IMR-90 (cell line): Measurements from ENCODE around the gene SEMG2.

Experiments used
- FOS ChIP-seq: fragments of 150-350 bp; IDR thresholded peaks from 2 replicates; pipeline ENCODE4 v1.6.1; 2016; ENCODE audit warnings: low read depth, low read length
- POLR2A ChIP-seq: IDR thresholded peaks from 2 replicates; pipeline ENCODE4 v1.6.1; 2012; ENCODE audit warnings: mild to moderate bottlenecking, low read depth, low read length
- SMC3 ChIP-seq: fragments of 150-350 bp; IDR thresholded peaks from 2 replicates; pipeline ENCODE4 v1.6.1; 2016; ENCODE audit warnings: low read depth, mild to moderate bottlenecking, antibody characterized with exemption, low read length, moderate library complexity
- TF ChIP-seq, protein P1 (sequence below): conservative IDR thresholded peaks from 2 replicates; pipeline ENCODE4 v1.5.1; 2012; ENCODE audit warnings: mild to moderate bottlenecking, low read depth, low read length, improper control_type of control experiment

DNA sequence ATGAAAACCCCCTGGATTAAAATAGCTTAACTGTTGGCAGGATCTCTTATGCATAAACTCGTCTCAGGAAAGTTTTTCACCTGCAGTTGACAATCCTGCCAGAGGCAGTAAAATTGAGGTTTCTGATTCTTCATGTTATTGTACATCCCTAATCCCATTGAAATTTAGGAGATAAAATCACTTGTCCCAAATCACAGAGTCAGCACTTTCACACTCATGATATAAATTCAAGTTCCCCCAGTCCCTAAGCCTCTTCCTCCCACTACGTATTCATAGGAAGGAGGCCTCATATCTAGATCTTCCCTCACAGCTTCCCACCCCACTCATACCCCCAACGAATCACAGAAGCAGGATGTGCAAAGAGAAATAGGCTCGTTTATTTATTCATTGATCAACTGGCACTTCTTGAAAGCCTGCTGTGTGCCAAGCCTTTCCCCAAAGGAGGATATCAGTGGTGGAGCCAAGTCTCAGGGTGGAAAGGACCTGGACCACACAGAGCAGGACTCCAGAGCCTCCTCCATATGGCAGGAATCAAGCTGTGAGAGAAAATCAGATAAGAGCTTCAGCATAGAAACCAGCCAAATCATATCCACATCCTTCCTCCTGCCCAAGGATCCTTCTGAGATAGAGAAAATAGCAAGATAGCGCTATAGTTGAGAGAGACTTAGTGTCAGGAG lies 30.8 kb downstream of the SEMG2 start:
- TF ChIP-seq, protein P1, sequence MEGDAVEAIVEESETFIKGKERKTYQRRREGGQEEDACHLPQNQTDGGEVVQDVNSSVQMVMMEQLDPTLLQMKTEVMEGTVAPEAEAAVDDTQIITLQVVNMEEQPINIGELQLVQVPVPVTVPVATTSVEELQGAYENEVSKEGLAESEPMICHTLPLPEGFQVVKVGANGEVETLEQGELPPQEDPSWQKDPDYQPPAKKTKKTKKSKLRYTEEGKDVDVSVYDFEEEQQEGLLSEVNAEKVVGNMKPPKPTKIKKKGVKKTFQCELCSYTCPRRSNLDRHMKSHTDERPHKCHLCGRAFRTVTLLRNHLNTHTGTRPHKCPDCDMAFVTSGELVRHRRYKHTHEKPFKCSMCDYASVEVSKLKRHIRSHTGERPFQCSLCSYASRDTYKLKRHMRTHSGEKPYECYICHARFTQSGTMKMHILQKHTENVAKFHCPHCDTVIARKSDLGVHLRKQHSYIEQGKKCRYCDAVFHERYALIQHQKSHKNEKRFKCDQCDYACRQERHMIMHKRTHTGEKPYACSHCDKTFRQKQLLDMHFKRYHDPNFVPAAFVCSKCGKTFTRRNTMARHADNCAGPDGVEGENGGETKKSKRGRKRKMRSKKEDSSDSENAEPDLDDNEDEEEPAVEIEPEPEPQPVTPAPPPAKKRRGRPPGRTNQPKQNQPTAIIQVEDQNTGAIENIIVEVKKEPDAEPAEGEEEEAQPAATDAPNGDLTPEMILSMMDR: no peak
- TF ChIP-seq SMC3 (no peak), FOS (no peak), POLR2A (no peak)
